8988T (cell line): Measurements from ENCODE around the gene ROCK2.

Experiments
- DNase-seq: peaks from one replicate; pipeline ENCODE4 v3.0.0; 2011

The ROCK2 gene

DNA sequence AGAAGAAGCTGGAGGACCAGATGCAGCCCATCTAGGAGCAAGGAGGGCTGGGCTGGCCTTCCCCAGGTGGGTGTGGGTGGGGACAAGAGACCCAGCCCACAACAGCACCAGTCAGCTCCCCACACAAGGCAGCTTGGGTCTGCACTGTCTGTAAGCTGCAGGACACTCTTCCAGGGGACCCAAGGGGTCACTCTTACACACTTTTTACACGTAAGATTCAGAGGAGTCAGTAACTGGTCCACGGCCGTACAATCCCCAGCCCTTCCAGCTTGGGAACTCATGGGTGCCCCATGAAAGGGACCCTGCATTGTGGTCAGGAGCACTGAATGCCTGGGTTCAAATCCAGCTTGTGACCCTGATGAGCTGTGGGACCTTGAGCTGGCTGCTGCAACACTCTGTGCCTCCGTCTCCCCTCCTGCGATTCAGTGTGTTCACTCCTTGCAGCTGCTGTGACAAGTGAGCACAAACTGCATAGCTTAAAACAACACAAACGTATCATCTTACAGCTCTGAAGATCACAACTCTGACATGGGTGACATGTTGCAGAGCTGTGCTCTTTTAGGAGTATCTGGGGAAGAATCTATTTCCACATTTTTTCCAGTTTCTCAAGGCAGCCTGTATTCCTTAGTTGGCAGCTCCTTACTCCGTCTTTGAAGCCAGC is 200.2 kb downstream of the ROCK2 start:
- DNase-seq, result no peak

- DNase-seq, result no peak
Observed at GRCh38 chr2:11142987-11143386, 201.4 kb downstream of the ROCK2 start.

DNA sequence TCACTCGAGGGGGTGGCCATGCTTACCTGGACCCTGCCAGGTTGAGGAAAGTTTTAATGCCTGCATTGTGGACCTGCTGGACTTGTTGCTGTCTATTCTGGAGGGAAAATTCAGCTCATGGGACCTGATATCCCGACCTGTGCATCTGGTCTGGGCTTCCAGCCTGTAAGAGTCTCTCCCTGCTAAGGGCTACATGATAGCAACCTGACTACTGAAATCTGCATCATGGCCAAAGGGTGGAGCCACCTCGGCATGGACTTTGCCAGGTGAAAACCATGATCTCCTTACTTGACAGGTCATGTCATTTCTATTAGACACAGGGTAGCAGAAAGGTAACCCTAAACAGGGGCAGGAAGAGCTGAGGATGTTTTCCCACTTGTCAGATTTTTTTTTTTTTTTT is 202.1 kb downstream of the ROCK2 start:
- DNase-seq, result no peak

DNA sequence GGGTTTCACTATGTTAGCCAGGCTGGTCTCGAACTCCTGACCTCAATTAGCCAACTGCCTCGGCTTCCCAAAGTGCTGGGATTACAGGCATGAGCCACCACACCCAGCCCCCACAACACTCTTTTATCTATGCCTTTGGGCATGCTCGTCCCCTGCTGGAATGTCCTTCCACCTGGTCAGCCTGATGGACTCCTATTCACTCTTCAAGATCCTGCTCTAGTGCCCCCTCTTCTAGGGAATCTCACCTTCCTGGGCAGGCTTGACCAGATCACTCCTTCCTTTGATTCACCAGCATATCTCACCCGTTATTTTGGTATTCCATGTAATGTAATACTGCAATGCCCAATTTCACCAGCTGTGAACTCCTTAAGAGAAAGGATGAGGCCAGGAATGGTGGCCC is 203.1 kb downstream of the ROCK2 start:
- DNase-seq, result no peak

DNA sequence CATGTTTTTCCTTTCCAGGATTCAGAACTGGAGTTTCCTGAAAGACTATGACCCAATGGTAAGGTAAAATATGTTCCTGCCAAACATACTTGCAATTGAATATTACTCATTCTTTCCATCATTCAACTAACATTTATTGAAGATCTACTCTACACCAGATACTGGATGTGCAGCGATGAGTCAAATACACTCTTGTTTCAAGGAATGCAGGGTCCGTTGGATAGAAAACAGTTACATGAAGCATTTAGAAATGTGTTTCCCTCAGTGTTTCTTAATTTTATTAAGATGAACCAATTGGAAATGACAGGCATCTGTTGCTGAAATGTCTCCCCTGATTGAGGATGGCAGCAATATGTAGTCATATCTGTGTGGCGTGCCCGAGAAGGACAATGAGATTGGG is 203.9 kb downstream of the ROCK2 start:
- DNase-seq, result no peak

DNA sequence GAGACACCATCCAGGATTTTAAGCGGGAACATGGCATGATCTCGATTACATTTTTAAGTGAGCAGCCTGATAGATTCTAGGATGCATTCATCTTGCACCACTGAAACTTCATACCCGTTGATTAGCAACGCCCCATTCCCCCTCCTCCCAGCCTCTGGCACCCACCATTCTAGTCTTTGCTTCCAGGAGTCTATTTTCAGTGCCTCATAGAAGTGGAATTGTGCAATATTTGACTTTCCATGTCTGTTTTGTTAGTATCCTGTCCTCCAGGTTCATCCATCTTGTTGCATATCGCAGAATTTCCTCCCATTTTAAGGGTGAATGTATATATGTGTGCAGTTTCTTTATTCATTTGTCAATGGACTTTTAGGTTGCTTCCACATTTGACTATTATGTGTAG is 210.1 kb downstream of the ROCK2 start:
- no peak for DNase-seq

DNA sequence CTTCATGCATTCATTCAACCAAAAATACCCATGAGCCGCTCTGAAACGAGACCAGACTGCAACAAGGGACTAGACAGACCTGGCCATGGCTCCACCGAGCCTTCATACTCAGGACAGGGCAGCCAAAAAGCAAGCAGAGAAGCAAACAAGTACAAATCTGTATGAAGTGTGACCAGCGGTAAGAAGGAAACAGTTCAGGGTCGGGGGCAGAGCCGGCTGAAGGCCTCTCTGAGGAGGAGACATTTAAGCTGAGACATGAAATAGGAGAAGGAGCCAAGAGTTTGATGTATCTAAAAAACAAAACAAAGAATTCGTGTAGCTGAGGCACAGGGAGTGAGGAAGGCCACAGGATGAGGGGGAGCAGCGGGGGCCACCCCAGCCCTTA is 210.5 kb downstream of the ROCK2 start:
- no peak for DNase-seq

DNA sequence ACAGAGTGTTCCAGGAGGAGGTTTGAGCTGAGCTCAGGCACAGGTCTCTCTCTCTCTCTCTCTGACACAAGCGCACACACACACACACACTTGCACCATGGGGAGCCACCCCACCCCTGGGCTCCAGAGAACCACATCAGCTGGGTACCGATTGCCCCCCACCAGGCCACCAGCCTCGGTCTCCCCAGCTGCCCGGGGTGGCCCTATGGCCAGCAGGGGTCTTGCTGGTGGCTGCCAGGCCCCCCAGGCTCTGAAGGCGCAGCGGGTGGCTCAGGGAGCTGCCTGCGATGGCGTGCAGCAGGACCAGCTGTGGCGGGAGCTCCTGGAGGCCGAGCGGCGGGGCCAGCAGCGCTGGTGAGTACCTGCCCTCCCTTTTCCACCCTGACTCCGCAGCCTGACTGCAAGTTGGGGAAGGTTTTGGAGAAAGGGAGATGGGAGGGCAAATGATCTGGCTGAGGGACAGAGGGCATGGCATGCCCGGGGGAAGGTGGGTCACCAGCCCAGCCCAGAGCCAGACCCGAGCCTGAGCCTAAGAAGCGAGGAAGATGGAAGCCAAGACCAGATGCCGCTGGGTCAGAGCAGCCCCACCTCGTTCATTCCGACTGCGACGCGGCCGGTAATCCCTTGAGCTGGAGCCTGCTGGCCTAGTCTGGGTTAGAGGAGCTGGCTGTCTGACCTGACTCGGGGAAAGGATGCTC is 211.0 kb downstream of the ROCK2 start:
- no peak for DNase-seq

GRCh38 chr2:11132036-11132671 is 212.3 kb downstream of the ROCK2 start:
- DNase-seq, result no peak

DNA sequence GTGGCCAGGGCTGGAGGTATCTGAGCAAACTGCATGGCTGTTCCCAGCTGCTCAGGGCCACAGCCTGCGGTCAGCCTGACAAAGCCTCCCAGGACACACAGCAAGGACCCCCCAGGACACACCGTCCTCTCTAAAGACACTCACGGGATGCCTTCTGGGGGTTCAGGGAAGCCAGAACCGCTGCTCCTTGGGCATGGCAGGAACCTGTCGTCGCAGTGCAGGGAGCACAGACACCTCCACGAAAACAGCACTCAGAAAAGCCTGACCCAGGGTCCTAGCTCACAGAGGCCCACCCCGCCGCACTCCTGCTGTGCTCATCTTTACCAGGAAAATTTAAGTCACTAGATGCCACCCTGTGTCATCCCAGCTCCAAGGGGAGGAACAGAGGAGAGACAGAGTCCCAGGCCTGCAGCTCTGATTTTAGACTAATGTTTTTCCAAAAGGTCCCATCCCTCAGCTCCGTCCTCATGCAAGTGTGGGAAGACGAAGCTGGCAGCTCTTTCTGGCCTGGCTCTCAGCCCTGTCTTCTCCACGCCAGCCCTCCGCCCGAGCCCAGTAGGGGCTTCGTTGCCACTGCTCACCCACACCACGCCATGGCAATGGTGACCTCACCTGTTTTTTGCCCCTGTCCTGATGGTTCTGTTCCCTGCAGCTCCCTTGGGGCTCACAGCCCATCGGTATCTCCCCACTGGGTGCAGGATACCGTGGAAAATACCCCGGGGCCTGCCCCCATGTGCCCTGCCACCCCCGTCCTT is 213.1 kb downstream of the ROCK2 start:
- DNase-seq, result no peak
